ENCODE measurements around the gene GSPT2.
"Not testable (repeated sequence)": the region's sequence is repeated elsewhere in the genome, so short reads cannot be mapped to it uniquely, and the experiment has no call there.

Gene GSPT2

DNA sequence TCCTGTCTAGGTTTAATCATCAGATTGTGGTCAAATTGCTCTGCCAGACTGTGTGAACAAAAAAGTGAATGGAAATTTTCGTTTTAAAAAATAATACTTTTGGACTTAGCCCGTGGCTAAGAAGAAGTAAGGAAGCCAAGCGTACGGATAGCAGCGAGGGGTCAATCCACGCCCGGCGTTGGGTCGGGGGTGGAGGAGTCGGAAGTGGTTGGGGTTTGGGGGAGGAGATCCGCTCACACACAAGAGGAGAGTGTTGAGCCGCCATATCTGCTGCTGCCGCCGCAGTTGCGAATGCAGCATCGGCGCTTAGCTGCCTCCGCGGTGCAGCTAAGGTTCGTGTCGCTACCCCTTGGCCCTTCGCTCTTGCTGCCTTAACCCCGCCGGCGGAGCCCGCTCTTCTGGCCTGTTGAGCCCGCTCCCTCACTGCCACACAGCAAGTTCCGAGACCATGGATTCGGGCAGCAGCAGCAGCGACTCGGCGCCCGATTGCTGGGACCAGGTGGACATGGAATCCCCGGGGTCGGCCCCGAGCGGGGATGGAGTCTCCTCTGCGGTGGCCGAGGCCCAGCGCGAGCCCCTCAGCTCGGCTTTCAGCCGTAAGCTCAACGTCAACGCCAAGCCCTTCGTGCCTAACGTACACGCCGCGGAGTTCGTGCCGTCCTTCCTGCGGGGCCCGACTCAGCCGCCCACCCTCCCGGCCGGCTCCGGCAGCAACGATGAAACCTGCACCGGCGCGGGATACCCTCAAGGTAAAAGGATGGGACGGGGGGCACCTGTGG lies at the start of gene GSPT2:
GSPT2 (plus strand) TSS at position 264 of the 779 bp plus-strand sequence; CDS start at position 449, 185 bp downstream.
- H3K9me3 ChIP-seq (ENCODE audit: control insufficient read depth, low read depth, low read length): no peaks in the 10 kb centered on the region
- H3K27ac ChIP-seq (ENCODE audit: low read length): no peak within 1 kb of the TSS
- no peaks in the 10 kb centered on the region for H3K27me3 ChIP-seq (ENCODE audit: control insufficient read depth, insufficient read depth, low read length)
- H3K4me1 ChIP-seq (ENCODE audit: control insufficient read depth, low read depth, low read length): peaks cover 5% of the 10 kb centered on the region
- peak within 1 kb of the TSS; percentile 77 for H3K9ac ChIP-seq (ENCODE audit: low read length)
- H3K4me3 ChIP-seq (ENCODE audit: low read length): peak within 1 kb of the TSS; percentile 84
- H3K36me3 ChIP-seq (ENCODE audit: control insufficient read depth, low read depth, low read length): peaks cover 4% of the 10 kb centered on the region

DNA sequence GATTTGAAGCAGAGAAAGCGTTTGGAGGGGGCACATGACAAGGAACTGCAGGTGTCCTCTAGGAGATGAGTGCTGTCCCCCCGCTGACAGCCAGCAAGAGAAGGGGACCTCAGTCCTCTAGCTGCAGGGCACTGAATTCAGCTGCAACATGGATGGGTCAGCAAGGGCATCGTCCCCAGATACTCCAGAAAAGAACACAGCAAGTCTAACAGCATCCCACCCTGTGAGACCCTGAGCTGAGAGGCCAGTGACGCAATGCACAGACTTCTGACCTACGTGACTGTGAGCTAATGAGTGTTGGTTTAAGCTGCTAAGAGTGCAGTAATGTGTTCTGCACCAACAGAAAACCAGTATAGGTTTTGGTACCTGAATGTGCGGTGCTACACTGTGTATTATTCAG lies 49.0 kb upstream of the GSPT2 start:
- no peaks in the 10 kb centered on the region for H3K36me3 ChIP-seq (ENCODE audit: control insufficient read depth, low read depth, low read length)
- no peak overlapping the region for H3K9ac ChIP-seq (ENCODE audit: low read length)
- no peak overlapping the region for H3K27ac ChIP-seq (ENCODE audit: low read length)
- no peaks in the 10 kb centered on the region for H3K4me1 ChIP-seq (ENCODE audit: control insufficient read depth, low read depth, low read length)
- peaks cover 13% of the 10 kb centered on the region for H3K9me3 ChIP-seq (ENCODE audit: control insufficient read depth, low read depth, low read length)
- H3K27me3 ChIP-seq (ENCODE audit: control insufficient read depth, insufficient read depth, low read length): no peaks in the 10 kb centered on the region
- no peak overlapping the region for H3K4me3 ChIP-seq (ENCODE audit: low read length)

DNA sequence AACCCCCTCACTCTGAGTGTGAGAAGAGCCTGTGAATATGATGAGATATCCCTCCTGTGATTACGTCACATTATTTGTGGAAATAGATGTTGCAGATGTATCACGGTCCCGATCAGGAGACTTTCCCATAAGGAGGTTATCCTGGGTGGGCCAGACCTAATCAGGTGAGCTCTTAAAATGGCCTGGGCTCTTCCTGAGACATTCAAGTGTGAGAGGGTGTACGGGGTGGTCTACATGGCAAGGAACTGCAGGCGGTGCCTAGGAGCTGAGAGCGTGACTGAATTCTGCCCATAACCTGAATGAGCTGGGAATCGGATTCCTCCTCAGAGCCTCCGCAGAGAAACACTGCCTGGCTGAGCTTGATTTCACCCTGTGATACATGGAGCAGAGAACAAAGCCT lies 45.8 kb upstream of the GSPT2 start:
- Histone ChIP-seq H3K4me3 (ENCODE audit: low read length) (no peak overlapping the region), H3K27ac (ENCODE audit: low read length) (no peak overlapping the region), H3K4me1 (ENCODE audit: control insufficient read depth, low read depth, low read length) (no peaks in the 10 kb centered on the region), H3K9me3 (ENCODE audit: control insufficient read depth, low read depth, low read length) (peaks cover 13% of the 10 kb centered on the region), H3K9ac (ENCODE audit: low read length) (no peak overlapping the region), H3K27me3 (ENCODE audit: control insufficient read depth, insufficient read depth, low read length) (no peaks in the 10 kb centered on the region), H3K36me3 (ENCODE audit: control insufficient read depth, low read depth, low read length) (no peaks in the 10 kb centered on the region)

DNA sequence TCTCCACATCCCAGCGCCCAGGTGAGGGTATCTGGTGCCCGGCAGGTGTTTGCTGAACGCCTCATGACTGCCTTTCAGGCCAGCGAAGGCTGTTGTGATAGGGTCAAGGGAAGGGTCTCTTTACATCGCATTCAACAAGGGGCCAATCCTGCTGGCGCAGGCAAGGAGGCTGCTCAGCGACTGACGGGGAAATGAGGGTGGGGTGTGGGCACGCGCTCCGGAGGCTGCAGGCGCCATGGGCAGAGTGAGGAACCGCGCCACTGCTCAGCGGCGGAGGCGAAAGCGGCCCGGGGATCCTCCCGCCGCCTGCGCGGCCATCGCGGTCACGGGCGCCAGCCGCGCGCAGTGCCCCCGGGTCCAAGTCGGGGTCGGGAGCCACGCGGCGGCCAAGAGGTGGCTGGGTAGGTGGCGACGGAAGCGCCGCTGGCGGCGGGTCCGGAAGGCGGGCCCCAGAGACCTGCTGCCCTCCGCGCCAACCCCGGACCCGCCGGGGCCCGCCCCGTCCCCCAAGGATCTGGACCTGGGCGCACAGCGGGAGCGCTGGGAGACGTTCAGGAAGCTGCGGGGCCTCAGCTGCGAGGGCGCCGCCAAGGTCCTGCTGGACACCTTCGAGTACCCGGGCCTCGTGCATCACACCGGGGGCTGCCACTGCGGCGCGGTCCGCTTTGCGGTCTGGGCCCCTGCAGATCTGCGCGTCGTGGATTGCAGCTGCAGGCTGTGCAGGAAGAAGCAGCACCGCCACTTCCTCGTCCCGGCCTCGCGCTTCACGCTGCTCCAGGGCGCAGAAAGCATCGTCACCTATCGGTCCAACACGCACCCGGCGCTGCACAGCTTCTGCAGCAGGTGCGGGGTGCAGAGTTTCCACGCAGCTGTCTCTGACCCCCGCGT lies 32.7 kb upstream of the GSPT2 start, which contains the start of gene CENPVL1:
CENPVL1 (plus strand) TSS at position 236 of the 888 bp plus-strand sequence; CDS start at position 236, 0 bp downstream.
- H3K9me3 ChIP-seq (ENCODE audit: control insufficient read depth, low read depth, low read length); H3K36me3 ChIP-seq (ENCODE audit: control insufficient read depth, low read depth, low read length); H3K27me3 ChIP-seq (ENCODE audit: control insufficient read depth, insufficient read depth, low read length); H3K9ac ChIP-seq (ENCODE audit: low read length); H3K4me1 ChIP-seq (ENCODE audit: control insufficient read depth, low read depth, low read length); H3K27ac ChIP-seq (ENCODE audit: low read length); H3K4me3 ChIP-seq (ENCODE audit: low read length): not testable (repeated sequence)

DNA sequence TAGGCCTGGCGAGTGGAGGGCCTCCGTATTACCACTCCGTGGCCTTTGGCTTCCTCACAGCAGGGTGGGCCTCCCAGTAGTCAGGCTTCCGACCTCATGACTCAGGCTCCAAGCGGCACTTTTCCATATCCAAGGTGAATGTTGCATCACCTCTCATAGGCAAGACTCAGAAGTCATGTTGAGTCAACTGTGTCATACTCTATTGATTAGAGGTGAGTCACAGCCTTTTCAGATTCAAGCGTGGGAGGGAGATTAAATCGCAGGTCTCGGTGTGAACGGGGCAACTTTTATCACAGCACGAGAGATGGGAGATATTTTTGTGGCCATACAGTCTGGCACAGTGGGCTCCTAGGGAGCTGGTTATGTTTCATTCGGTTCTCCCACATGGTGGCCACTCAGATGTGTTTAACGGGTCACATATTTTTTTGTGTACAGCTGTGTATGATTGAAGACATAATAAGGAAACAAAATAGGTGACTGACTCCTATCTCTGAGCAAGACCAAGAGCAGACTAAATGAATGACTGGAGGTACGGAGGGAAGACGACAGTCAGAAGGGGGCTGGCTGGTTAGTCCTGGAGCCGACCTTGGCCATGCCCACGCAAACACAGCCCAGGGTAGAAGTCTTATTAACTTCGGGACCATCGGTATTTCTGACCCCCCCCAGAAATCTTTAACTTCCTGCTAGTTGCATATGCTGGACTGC lies 30.1 kb upstream of the GSPT2 start:
- not testable (repeated sequence) for H3K4me1 ChIP-seq (ENCODE audit: control insufficient read depth, low read depth, low read length); H3K27me3 ChIP-seq (ENCODE audit: control insufficient read depth, insufficient read depth, low read length); H3K36me3 ChIP-seq (ENCODE audit: control insufficient read depth, low read depth, low read length); H3K4me3 ChIP-seq (ENCODE audit: low read length); H3K27ac ChIP-seq (ENCODE audit: low read length); H3K9ac ChIP-seq (ENCODE audit: low read length); H3K9me3 ChIP-seq (ENCODE audit: control insufficient read depth, low read depth, low read length)

DNA sequence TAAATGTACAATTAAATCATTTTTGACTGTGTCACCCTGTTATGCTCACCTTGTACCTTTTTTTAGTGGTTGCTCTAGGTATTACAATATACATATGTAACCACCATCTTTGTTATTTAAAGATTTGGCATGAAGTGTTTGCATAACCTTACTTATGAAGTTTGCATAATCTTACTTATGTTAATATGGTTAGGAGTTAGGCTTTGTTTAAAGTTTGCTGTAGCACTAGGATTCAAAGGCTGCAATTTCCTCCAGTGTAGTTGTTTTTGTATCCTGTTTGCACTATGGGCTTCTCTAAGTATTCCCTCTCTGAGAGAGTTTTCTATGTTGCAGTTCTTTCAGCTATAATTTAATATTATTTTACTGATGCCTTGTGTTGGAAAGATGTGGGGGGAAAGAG lies 15.0 kb upstream of the GSPT2 start:
- peak overlapping the region; percentile 21 for H3K4me3 ChIP-seq (ENCODE audit: low read length)
- H3K27me3 ChIP-seq (ENCODE audit: control insufficient read depth, insufficient read depth, low read length): peaks cover 11% of the 10 kb centered on the region
- no peak overlapping the region for H3K9ac ChIP-seq (ENCODE audit: low read length)
- no peaks in the 10 kb centered on the region for H3K36me3 ChIP-seq (ENCODE audit: control insufficient read depth, low read depth, low read length)
- H3K27ac ChIP-seq (ENCODE audit: low read length): no peak overlapping the region
- peaks cover 5% of the 10 kb centered on the region for H3K9me3 ChIP-seq (ENCODE audit: control insufficient read depth, low read depth, low read length)
- H3K4me1 ChIP-seq (ENCODE audit: control insufficient read depth, low read depth, low read length): peaks cover 3% of the 10 kb centered on the region

DNA sequence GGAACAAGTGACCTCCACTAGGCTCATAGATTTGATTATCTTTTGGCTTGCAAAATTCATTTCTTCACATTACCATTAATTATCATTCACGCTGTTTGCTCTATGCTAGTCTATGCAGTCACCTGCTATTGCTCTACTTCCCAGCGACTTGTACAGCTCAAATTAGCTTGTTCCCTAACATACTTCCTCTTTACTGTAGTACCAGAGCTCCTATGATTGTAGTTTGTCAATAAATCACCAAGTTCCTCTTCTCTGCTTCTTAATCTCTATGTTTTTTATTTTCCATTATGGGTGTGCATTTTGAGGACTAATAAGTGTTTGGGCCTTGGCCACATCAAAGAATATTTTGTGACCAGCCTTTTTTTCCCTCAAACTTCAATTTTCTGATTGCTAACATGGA lies 6.2 kb upstream of the GSPT2 start:
- H3K4me3 ChIP-seq (ENCODE audit: low read length): no peak overlapping the region
- H3K9ac ChIP-seq (ENCODE audit: low read length): no peak overlapping the region
- no peaks in the 10 kb centered on the region for H3K36me3 ChIP-seq (ENCODE audit: control insufficient read depth, low read depth, low read length)
- H3K4me1 ChIP-seq (ENCODE audit: control insufficient read depth, low read depth, low read length): peaks cover 1% of the 10 kb centered on the region
- no peaks in the 10 kb centered on the region for H3K27me3 ChIP-seq (ENCODE audit: control insufficient read depth, insufficient read depth, low read length)
- peaks cover 9% of the 10 kb centered on the region for H3K9me3 ChIP-seq (ENCODE audit: control insufficient read depth, low read depth, low read length)
- no peak overlapping the region for H3K27ac ChIP-seq (ENCODE audit: low read length)

DNA sequence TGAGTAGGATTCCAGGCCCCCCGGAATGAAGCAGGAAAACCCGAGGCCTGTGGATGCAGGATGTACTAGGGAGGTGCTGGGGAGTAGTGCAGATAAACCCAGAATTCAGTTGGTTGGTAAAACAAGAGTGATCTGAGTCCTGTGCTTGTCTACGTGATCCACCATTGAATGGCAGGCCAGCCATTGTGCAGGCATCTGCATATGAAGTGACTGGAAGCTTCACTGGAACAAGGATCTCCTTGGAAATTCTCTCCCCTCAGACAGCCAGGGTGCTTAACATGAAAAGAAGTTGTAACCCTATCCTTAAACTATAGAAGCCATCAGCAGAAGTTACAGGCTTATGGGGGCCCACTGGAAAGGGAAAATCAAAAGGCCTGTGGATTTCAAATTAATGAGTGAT lies 656 bp upstream of the GSPT2 start:
- Histone ChIP-seq H3K9ac (ENCODE audit: low read length) (peak overlapping the region; percentile 77), H3K4me3 (ENCODE audit: low read length) (peak overlapping the region; percentile 84), H3K4me1 (ENCODE audit: control insufficient read depth, low read depth, low read length) (peaks cover 5% of the 10 kb centered on the region), H3K27ac (ENCODE audit: low read length) (no peak overlapping the region), H3K36me3 (ENCODE audit: control insufficient read depth, low read depth, low read length) (peaks cover 4% of the 10 kb centered on the region), H3K27me3 (ENCODE audit: control insufficient read depth, insufficient read depth, low read length) (no peaks in the 10 kb centered on the region), H3K9me3 (ENCODE audit: control insufficient read depth, low read depth, low read length) (no peaks in the 10 kb centered on the region)

DNA sequence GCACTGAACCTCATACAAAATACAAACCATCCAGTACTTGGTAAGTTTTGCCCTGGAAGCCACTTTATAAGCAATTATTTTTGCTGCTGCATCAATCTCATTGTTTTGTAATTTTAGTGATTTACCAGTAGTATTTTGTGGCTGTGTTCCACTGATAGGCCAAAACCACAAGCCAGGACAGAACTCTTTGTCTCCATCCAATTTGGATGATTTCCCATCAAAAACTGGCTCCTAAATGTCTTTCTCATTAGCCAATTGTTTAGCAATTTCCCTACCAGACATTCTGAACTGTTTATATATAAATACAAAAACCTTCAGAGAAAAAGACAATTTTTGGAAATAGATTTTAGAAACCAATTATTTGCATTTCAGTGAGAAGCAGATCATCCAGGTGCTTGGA lies 4.4 kb downstream of the GSPT2 start:
- no peak overlapping the region for H3K9ac ChIP-seq (ENCODE audit: low read length)
- H3K36me3 ChIP-seq (ENCODE audit: control insufficient read depth, low read depth, low read length): peaks cover 4% of the 10 kb centered on the region
- H3K4me3 ChIP-seq (ENCODE audit: low read length): no peak overlapping the region
- no peak overlapping the region for H3K27ac ChIP-seq (ENCODE audit: low read length)
- H3K4me1 ChIP-seq (ENCODE audit: control insufficient read depth, low read depth, low read length): no peaks in the 10 kb centered on the region
- H3K9me3 ChIP-seq (ENCODE audit: control insufficient read depth, low read depth, low read length): no peaks in the 10 kb centered on the region
- no peaks in the 10 kb centered on the region for H3K27me3 ChIP-seq (ENCODE audit: control insufficient read depth, insufficient read depth, low read length)

DNA sequence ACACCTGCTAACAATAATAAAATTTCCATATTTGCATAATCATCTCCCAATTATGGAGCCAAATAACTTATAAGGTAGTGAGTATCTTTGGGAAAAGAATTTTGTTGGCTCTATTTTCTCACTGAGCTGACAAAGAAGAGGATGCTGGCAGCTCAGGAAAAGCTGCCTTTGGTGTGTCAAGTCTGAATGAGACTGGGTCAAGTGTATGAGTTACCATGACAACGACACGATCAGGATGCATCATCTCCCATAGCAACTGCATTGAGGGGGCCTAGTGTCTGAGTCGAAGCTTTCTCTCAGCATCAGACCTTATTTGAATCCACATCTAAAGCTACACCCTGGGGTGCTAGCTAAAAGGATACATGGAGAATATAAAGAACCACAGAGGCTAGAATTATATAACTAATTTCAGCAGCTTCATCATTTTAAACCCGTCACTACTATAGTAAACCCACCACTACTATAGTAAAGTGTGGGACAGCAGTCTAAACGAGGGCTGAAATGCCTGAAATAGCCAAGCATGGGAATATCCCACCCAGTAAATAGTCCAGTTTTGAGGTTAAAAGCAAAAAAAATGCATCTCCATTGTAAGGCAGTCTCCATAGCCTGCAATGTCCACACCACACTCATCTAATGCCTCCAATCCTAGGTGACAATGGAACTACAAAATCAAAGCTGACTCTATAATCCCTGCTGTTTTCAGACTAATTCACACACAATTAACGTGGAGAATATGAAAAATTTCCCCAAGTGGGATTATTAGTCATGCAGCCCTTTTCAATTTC lies 16.0 kb downstream of the GSPT2 start:
- Histone ChIP-seq H3K4me3 (ENCODE audit: low read length) (no peak overlapping the region), H3K27ac (ENCODE audit: low read length) (no peak overlapping the region), H3K4me1 (ENCODE audit: control insufficient read depth, low read depth, low read length) (no peaks in the 10 kb centered on the region), H3K9me3 (ENCODE audit: control insufficient read depth, low read depth, low read length) (peaks cover 11% of the 10 kb centered on the region), H3K36me3 (ENCODE audit: control insufficient read depth, low read depth, low read length) (no peaks in the 10 kb centered on the region), H3K9ac (ENCODE audit: low read length) (no peak overlapping the region), H3K27me3 (ENCODE audit: control insufficient read depth, insufficient read depth, low read length) (no peaks in the 10 kb centered on the region)

DNA sequence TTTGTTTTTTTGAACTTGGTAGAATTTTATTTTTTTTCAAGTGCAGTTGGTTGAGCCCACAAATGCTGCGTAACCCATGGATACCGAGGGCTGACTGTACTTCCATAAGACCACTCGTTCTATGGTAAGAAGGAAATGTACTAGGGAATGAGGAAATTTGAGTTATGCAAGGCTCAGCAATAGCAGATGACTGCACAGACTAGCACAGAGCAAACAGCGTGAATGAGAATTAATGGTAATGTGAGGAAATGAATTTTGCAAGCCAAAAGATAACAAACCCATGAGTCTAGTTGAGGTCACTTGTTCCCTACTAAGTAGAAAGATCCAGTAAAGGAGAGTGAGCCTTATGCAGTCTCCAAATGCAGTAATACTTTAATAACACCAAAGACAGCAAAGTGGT lies 17.4 kb downstream of the GSPT2 start:
- Histone ChIP-seq H3K36me3 (ENCODE audit: control insufficient read depth, low read depth, low read length) (no peaks in the 10 kb centered on the region), H3K9me3 (ENCODE audit: control insufficient read depth, low read depth, low read length) (peaks cover 11% of the 10 kb centered on the region), H3K9ac (ENCODE audit: low read length) (no peak overlapping the region), H3K27me3 (ENCODE audit: control insufficient read depth, insufficient read depth, low read length) (no peaks in the 10 kb centered on the region), H3K4me3 (ENCODE audit: low read length) (no peak overlapping the region), H3K27ac (ENCODE audit: low read length) (no peak overlapping the region), H3K4me1 (ENCODE audit: control insufficient read depth, low read depth, low read length) (no peaks in the 10 kb centered on the region)

Data from iPS-18a (cell line).